Measurements from ENCODE around the gene KAT5. TPM values are rescaled to one million over a fixed set of nuclear protein-coding genes. Genes with fewer than 3 reads are reported as not detected.

KAT5 gene
- total and polyA plus RNA-seq, 2 of the 13 experiments (the other 11 are each of a cell fraction or from before 2014, with no cell fraction given): 35.2 to 48.3 TPM

- TF ChIP-seq ZNF687 (CRISPR knock-in tag; IDR thresholded peaks at IDR 0.05) (peak; percentile 94), MTA3 (CRISPR knock-in tag; IDR thresholded peaks at IDR 0.05) (no peak), DR1 (CRISPR knock-in tag; IDR thresholded peaks at IDR 0.05) (no peak), LCORL (IDR thresholded peaks at IDR 0.05) (no peak), LCORL (CRISPR knock-in tag; IDR thresholded peaks at IDR 0.05) (peak; percentile 70; the same call in 1 of the 2 replicates), SRSF1 (optimal IDR thresholded peaks at IDR 0.05; ENCODE audit: low read depth, low read length) (peak; percentile 57), HMGXB4 (CRISPR knock-in tag; IDR thresholded peaks at IDR 0.05; ENCODE audit: borderline replicate concordance in 1 of 2, low read depth in 1 of 2) (peak; percentile 63 to 73; a peak in 3 of 4 replicates), ZNF282 (IDR thresholded peaks at IDR 0.05; ENCODE audit: partially characterized antibody) (no peak), ZNF281 (CRISPR knock-in tag; IDR thresholded peaks at IDR 0.05; ENCODE audit: borderline replicate concordance) (0 out of 2 replicates have a peak, but pooled peaks have one; percentile 9), ZNF142 (CRISPR knock-in tag; IDR thresholded peaks at IDR 0.05) (no peak), NPAS2 (CRISPR knock-in tag; IDR thresholded peaks at IDR 0.05; ENCODE audit: borderline replicate concordance) (no peak), ZNF740 (CRISPR knock-in tag; IDR thresholded peaks at IDR 0.05) (no peak), ATRX (CRISPR knock-in tag; IDR thresholded peaks at IDR 0.05; ENCODE audit: borderline replicate concordance) (no peak)
Measured at GRCh38 chr11:65720211-65720934, 8.3 kb downstream of the KAT5 start, which contains the start of gene RNASEH2C (continued).
